Gastroesophageal sphincter (tissue), 4 donors: ENCODE results near the gene FBRSL1. TPM values are rescaled to one million over a fixed set of nuclear protein-coding genes. Genes with fewer than 3 reads are reported as not detected.

Experiments
- ATAC-seq: fragments of 150-250 bp; one replicate; pipeline ENCODE4 v1.9.1; 2016; ENCODE audit warnings: mild to moderate bottlenecking, moderate library complexity
- H3K27ac ChIP-seq, 4 donors: fragments of 200-600 bp; sonication (generic) in 3 of 4; 1 replicate in 3 of 4; 2 replicates in 1 of 4; pipeline ENCODE4 v1.5.1; 2016 to 2019
- H3K27me3 ChIP-seq: fragments of 200-600 bp; sonication (generic); one replicate; pipeline ENCODE4 v1.5.1; 2019
- H3K36me3 ChIP-seq, 2 donors: fragments of 200-600 bp; sonication (generic); one replicate each; pipeline ENCODE4 v1.5.1; 2019; ENCODE audit warnings: control low read depth in 1 of 2
- H3K4me1 ChIP-seq, 3 donors: fragments of 200-600 bp; sonication (generic); 1 replicate in 2 of 3; 2 replicates in 1 of 3; pipeline ENCODE4 v1.5.1; 2016 to 2019; ENCODE audit warnings: control low read depth in 2 of 3
- H3K4me3 ChIP-seq, 2 donors: fragments of 200-600 bp; sonication (generic); one replicate each; pipeline ENCODE4 v1.5.1; 2019; ENCODE audit warnings: mild to moderate bottlenecking in 1 of 2, moderate library complexity in 1 of 2
- H3K9me3 ChIP-seq, 3 donors: fragments of 200-600 bp; sonication (generic); one replicate each; pipeline ENCODE4 v1.5.1; 2017 to 2019; ENCODE audit warnings: control low read depth in 2 of 3
- EP300 ChIP-seq: sonication (generic); formaldehyde crosslinking; IDR thresholded peaks from one replicate; pipeline ENCODE4 v1.6.1; 2017; ENCODE audit warnings: antibody characterized with exemption, mild to moderate bottlenecking
- POLR2A ChIP-seq, 2 donors: fragments of 450-650 bp; IDR thresholded peaks; one replicate each; pipeline ENCODE4 v1.6.1; 2017; ENCODE audit warnings: antibody characterized with exemption in 2 of 2, mild to moderate bottlenecking in 2 of 2, moderate library complexity in 1 of 2
- POLR2AphosphoS5 ChIP-seq: sonication (generic); formaldehyde crosslinking; IDR thresholded peaks from one replicate; pipeline ENCODE4 v1.6.1; 2017; ENCODE audit warnings: antibody characterized with exemption
- WGBS, 2 donors: methylation state at CpG; one replicate each; pipeline ENCODE4 v1.1.5; 2018; ENCODE audit warnings: low coverage in 1 of 2; 5-methylcytosine and 5-hydroxymethylcytosine counted together
- total RNA-seq, 4 donors: library from RNA; depleted of rRNA; stranded (reverse); fragments of >200 nt; gene quantifications; one replicate each; pipeline ENCODE4 v1.1.0, GENCODE V29; 2016
- TF ChIP-seq, protein P1 (sequence below), 4 experiments: fragments of 200-600 bp in 2 of 4; fragments of 450-650 bp in 2 of 4; sonication (generic) in 1 of 4; IDR thresholded peaks; one replicate each; pipeline ENCODE4 v1.5.1; 2017 to 2019; ENCODE audit warnings: antibody characterized with exemption in 4 of 4, mild to moderate bottlenecking in 2 of 4, moderate library complexity in 2 of 4

The FBRSL1 gene
- total RNA-seq, 4 donors from 2014 or later: 8.5 to 24.7 (median 15.5) TPM

DNA sequence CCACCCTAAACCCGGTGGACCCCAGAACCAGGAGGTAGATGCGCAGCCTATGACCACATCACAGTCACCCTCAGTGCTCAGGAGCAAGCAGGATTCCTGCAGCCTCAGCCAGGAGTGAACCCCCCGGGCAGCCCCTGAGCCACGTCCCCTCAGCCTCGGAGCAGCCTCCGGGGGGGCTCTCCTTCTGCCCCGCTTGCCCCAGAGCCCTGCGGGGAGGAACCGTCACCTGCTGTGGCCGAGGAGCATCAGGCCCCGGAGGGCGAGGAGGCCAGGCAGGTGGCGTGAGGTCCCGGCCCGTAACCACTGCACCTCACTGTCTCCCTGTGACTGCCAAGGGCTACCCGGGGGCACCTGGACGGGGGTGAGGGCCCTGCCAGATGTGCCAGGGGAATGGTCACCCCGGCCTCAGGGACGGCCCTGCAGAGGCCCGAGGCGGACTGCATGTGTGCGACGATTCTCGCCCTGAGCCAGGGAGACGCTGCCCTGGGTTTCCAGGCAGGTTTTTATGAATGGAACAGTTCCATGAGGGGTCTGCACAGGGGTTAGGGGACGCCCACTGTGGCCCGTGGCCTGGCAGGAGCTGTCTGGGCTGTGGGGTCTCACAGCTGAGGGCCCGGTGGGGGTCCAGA is 58.6 kb downstream of the FBRSL1 start:
- Histone ChIP-seq H3K9me3 (no peaks in the 10 kb centered on the region), H3K36me3 (peaks cover 0 to 77% of the 10 kb centered on the region in 2 donors), H3K4me1 (no peaks in the 10 kb centered on the region), H3K4me3 (no peak overlapping the region), H3K27me3 (no peaks in the 10 kb centered on the region), H3K27ac (no peak overlapping the region)
- no peak for TF ChIP-seq POLR2A (IDR thresholded peaks at IDR 0.05)
- ATAC-seq: no peak
- 90% methylated on average over 4 of the region's 28 CpGs; no CpG with 5 or more reads in 1 of the 2 donors for WGBS, 2 donors

DNA sequence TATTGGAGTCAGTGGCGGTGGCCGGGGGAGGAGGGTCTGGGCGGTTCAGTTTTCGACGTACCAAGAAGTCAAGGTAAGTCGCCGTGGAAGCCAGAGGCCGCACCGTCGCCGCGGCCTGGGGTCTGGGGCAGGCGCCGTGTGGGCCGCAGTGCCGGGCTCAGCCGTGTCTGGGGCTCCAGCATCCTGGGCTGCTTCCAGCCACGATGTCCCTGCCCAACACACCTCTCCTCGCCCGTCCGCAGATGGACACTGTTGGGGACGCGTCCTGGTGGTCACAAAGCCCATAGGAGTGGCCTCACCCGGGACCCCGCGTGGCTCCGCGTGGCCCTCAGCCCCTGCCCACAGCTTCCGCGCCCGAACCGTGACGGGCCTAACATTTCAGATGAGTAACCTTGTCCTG is 59.1 kb downstream of the FBRSL1 start:
- Histone ChIP-seq H3K4me1 (no peaks in the 10 kb centered on the region), H3K36me3 (peaks cover 0 to 77% of the 10 kb centered on the region in 2 donors), H3K4me3 (no peak overlapping the region), H3K27ac (no peak overlapping the region), H3K27me3 (no peaks in the 10 kb centered on the region), H3K9me3 (no peaks in the 10 kb centered on the region)
- no peak for ATAC-seq
- TF ChIP-seq EP300: no peak
- TF ChIP-seq, protein P1, sequence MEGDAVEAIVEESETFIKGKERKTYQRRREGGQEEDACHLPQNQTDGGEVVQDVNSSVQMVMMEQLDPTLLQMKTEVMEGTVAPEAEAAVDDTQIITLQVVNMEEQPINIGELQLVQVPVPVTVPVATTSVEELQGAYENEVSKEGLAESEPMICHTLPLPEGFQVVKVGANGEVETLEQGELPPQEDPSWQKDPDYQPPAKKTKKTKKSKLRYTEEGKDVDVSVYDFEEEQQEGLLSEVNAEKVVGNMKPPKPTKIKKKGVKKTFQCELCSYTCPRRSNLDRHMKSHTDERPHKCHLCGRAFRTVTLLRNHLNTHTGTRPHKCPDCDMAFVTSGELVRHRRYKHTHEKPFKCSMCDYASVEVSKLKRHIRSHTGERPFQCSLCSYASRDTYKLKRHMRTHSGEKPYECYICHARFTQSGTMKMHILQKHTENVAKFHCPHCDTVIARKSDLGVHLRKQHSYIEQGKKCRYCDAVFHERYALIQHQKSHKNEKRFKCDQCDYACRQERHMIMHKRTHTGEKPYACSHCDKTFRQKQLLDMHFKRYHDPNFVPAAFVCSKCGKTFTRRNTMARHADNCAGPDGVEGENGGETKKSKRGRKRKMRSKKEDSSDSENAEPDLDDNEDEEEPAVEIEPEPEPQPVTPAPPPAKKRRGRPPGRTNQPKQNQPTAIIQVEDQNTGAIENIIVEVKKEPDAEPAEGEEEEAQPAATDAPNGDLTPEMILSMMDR (IDR thresholded peaks at IDR 0.05): no peak
- TF ChIP-seq POLR2AphosphoS5: no peak
- TF ChIP-seq POLR2A (IDR thresholded peaks at IDR 0.05): no peak
- WGBS, 2 donors: 100% methylated on average over 3 of the region's 33 CpGs

DNA sequence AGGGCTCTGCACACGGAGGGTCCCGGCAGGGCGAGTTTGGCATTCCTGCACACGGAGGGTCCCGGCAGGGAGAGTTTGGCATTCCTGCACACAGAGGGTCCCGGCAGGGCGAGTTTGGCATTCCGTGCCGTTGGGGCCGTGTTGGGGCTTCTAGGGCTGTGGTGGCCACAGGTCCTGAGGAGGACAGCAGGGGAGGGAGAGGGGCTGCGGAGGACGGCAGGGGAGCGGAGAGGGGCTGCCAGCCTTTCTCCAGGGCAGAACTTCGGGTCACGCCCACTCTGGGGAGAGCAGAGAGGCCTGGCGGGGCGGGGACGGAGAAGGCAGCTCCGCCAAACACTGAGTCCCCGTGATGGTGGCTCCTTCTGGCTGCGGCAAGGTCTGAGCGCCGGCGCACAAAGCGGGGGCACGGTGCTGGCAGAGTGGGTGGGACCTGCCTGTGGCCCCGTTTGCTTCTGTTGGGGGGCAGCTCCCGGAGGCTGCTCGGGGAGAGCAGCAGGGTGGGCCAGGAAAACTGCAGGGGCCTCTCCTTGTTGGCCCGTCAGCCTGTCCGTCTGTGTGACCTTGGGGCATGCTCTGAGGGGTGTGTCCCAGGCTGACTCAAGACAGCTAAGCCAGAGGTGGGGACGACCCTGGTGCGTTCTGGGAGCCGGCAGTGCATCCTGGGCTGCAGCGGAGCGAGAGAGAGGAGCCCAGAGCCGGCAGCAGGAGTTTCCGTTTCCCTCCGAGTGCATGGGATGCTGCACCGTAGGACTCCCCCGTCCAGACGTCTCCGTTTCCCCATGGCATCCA is 60.3 kb downstream of the FBRSL1 start:
- no peaks in the 10 kb centered on the region for H3K9me3 ChIP-seq
- no peak overlapping the region for H3K4me3 ChIP-seq
- H3K27ac ChIP-seq: no peak overlapping the region
- peaks cover 0 to 74% of the 10 kb centered on the region in 2 donors for H3K36me3 ChIP-seq
- ATAC-seq: no peak
- 64 to 69% methylated on average over 5 to 7 of the region's 43 CpGs for WGBS, 2 donors
- TF ChIP-seq POLR2AphosphoS5: no peak
- TF ChIP-seq, protein P1 (IDR thresholded peaks at IDR 0.05): no peak
- TF ChIP-seq EP300: no peak
- TF ChIP-seq POLR2A (IDR thresholded peaks at IDR 0.05): no peak
- H3K27me3 ChIP-seq: no peaks in the 10 kb centered on the region
- H3K4me1 ChIP-seq: no peaks in the 10 kb centered on the region

DNA sequence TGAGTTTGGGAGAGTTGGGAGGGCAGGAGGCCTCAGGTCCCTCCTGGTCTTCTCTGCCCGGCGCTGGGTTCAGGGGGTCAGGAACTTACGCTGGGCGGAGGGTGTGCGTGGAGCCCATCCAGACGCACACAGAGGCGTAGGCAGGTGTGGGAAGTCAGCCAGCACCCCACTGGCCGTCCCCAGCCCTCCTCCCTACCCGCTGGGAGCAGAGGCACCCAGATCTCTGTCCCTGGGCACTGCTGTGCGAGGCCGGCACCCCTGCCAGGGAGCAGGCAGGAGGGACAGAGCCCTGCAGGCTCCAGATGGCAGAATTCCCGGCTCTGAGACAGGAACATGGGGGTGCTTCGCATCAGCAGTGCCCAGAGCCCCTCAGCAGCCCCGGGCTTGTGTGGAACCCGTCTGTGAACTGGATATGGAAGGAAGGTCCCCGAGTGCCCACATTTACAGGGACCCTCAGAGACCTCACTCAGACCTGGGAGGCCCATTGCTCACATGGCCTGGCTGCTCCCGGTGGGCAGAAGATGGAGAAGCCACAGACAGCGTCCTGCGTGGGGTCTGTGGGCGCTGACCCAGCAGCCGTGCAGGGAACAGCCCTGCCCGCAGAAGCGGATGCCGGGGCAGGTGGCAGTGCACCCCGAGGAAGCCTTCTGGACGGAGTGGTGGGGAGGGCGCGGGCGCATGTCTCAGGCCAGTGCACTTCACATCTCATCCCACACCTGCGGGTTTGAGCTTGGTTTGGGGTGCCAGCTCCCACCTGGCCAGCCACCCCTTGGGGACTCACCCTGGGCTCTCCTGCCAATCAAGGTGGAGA is 61.1 kb downstream of the FBRSL1 start:
- Histone ChIP-seq H3K4me1 (no peaks in the 10 kb centered on the region), H3K9me3 (no peaks in the 10 kb centered on the region), H3K27me3 (no peaks in the 10 kb centered on the region), H3K36me3 (peaks cover 0 to 74% of the 10 kb centered on the region in 2 donors), H3K27ac (no peak overlapping the region), H3K4me3 (no peak overlapping the region)
- WGBS, 2 donors: no CpG with 5 or more reads among the region's 30 CpGs
- TF ChIP-seq POLR2AphosphoS5 (no peak), POLR2A (IDR thresholded peaks at IDR 0.05) (no peak), EP300 (no peak)
- TF ChIP-seq, protein P1 (IDR thresholded peaks at IDR 0.05): no peak
- ATAC-seq: no peak

DNA sequence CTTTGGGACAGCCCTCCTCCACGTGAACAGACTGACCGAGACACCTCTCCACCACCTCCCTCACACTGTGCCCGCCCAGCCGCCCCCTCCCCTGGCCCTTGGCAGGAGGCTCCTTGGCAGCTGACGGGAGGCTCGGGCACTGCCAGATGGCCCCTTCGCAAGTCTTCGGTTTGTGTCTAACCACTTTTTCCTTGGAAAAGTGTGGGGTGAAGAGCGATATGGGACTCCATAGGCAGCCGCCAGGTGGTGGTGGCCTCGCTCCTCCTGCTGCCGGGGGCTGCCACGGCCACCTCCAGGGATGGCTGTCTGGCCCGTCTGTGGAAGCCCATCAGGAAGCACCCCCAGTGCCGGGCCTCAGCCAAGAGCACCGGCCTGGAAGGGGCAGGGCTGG is 61.7 kb downstream of the FBRSL1 start:
- H3K27ac ChIP-seq: no peak overlapping the region
- H3K9me3 ChIP-seq: no peaks in the 10 kb centered on the region
- ATAC-seq: no peak
- peaks cover 0 to 75% of the 10 kb centered on the region in 2 donors for H3K36me3 ChIP-seq
- TF ChIP-seq POLR2AphosphoS5: no peak
- TF ChIP-seq EP300: no peak
- no peak for TF ChIP-seq POLR2A (IDR thresholded peaks at IDR 0.05)
- TF ChIP-seq, protein P1 (IDR thresholded peaks at IDR 0.05): no peak
- no peaks in the 10 kb centered on the region for H3K4me1 ChIP-seq
- WGBS, 2 donors: no CpG with 5 or more reads among the region's 16 CpGs
- no peak overlapping the region for H3K4me3 ChIP-seq
- no peaks in the 10 kb centered on the region for H3K27me3 ChIP-seq
